ENCODE results near the gene MAPK12.
A peak's percentile ranks its signal among the peaks of the same experiment; 100 is the strongest.

The MAPK12 gene

GRCh38 chr22:50262973-50263617 lies 1.6 kb upstream of the MAPK12 start:
- no peak for TF ChIP-seq CTCF (conservative IDR thresholded peaks at IDR 0.05; ENCODE audit: low read depth)
- H3K27ac ChIP-seq, result peak overlapping the region; percentile 91

GRCh38 chr22:50262460-50262911 lies 1.0 kb upstream of the MAPK12 start:
- CTCF ChIA-PET, result interaction anchor here (0.7 to 1.0 kb wide), 2 partner anchors 65 to 79 kb away, joined by 3 read pairs; no protein-coding TSS in a partner anchor
- H3K27ac ChIP-seq, result peak overlapping the region; percentile 91
- TF ChIP-seq CTCF (conservative IDR thresholded peaks at IDR 0.05; ENCODE audit: low read depth), result no peak
- DNase-seq (ENCODE audit: low spot score), result peak; percentile 60
- POLR2A ChIA-PET (ENCODE audit: low non-redundant PET), result no interaction called here

More at GRCh38 chr22:50262973-50263617, 1.6 kb upstream of the MAPK12 start:
- ChIA-PET POLR2A (ENCODE audit: low non-redundant PET) (no interaction called here), CTCF (interaction anchor here (0.7 to 1.0 kb wide), 2 partner anchors 64 to 79 kb away, joined by 3 read pairs; no protein-coding TSS in a partner anchor)
- no peak for DNase-seq (ENCODE audit: low spot score)

DNA sequence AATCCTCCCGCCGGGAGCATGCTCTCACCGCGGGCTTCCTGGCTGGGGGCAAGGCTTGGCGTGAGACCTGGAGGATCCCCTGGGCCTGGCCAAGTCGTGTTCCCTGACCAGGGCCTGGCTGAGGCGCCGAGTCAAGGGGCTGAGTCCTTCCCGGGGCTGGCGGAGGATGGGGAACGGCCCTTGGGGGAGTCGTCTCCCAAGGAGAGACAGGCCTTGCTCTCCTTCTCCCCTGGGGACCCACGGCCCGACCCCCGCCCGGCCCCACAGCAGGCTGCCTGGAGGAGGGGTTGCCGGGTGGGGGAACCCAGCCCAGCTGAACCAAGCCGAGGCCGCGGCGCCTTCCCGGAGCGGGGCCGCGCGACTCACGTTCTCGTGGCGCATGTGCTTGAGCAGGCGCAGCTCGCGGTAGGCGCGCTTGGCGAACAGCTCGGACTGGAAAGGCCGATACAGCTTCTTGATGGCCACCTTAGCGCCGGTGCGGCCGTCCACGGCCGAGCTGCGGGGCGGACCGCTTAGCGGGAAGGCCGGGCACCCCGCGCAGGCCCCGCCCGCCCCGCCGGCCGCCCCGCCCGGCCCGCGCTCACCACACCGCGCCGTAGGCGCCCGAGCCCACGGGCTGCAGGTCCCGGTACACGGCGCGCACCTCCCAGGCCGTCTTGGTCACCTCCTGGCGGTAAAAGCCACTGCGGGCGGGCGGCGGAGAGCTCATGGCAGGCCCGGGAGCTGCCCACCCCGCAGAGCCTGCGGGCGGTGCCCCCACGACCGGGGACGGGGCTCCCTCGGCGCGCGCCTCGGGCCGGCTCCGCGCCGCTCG lies 475 bp downstream of the MAPK12 start:
- ChIA-PET CTCF (interaction anchor here (0.6 kb wide), 1 partner anchor 180 kb away, joined by 3 read pairs; no protein-coding TSS in a partner anchor), POLR2A (ENCODE audit: low non-redundant PET) (no interaction called here)
- TF ChIP-seq CTCF (conservative IDR thresholded peaks at IDR 0.05; ENCODE audit: low read depth), result no peak
- H3K27ac ChIP-seq, result peak overlapping the region; percentile 91
- DNase-seq (ENCODE audit: low spot score), result no peak

GRCh38 chr22:50260434-50260800 lies 1.1 kb downstream of the MAPK12 start:
- no peak for TF ChIP-seq CTCF (conservative IDR thresholded peaks at IDR 0.05; ENCODE audit: low read depth)
- H3K27ac ChIP-seq, result peak overlapping the region; percentile 91
- ChIA-PET POLR2A (ENCODE audit: low non-redundant PET) (no interaction called here), CTCF (interaction anchor here (0.6 kb wide), 1 partner anchor 86 kb away, joined by 4 read pairs; no protein-coding TSS in a partner anchor)
- no peak for DNase-seq (ENCODE audit: low spot score)

DNA sequence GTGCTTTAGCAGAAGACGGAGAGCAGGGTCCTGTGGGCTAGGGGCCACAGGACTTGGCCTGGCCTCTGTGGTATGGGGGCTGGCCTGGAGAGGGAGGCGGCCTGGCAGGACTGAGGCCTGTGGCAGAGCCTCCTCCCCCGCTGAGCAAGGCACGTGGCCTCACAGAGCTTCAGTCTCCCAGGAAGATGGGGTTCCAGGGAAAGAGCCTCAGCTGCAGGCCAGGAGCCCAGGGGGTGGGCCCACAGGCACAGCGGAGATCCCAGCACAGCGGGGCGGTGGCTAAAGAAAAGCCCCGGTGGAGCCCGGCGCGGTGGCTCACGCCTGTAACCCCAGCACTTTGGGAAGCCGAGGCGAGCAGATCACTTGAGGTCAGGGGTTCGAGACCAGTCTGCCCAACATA lies 2.2 kb downstream of the MAPK12 start:
- CTCF ChIA-PET, result no interaction called here

More for the DNA sequence above, 2.2 kb downstream of the MAPK12 start:
- no peak for DNase-seq (ENCODE audit: low spot score)
- no peak for TF ChIP-seq CTCF (conservative IDR thresholded peaks at IDR 0.05; ENCODE audit: low read depth)
- peak overlapping the region; percentile 36 for H3K27ac ChIP-seq
- POLR2A ChIA-PET (ENCODE audit: low non-redundant PET), result no interaction called here

All from RWPE1 (cell line).